Stimulated activated naive CD8-positive, alpha-beta T cell treated with anti-CD3 and anti-CD28 coated beads, Interleukin-15, amount 100 ng/mL, for 72 hours (primary cell): ENCODE data around the gene GJB3.
"Not testable (repeated sequence)": the region's sequence is repeated elsewhere in the genome, so short reads cannot be mapped to it uniquely, and the experiment has no call there.

Experiments
- ATAC-seq: fragments of 150-1000 bp; cut with Tn5 transposase; 2 replicates; pipeline ENCODE4 v1.10.0; 2021; ENCODE audit warnings: mild to moderate bottlenecking, moderate library complexity
- DNase-seq, 2 donors: peaks; one replicate each; pipeline ENCODE4 v3.0.0; 2021 to 2022
- H3K27ac Mint-ChIP-seq, 2 donors: one replicate each; pipeline ENCODE4 v1.8.0; 2022; ENCODE audit warnings: mild to moderate bottlenecking in 2 of 2, mixed read lengths in 2 of 2, moderate library complexity in 2 of 2
- H3K27me3 Mint-ChIP-seq: one replicate; pipeline ENCODE4 v1.8.0; 2022; ENCODE audit warnings: mixed read lengths
- H3K4me1 Mint-ChIP-seq: one replicate; pipeline ENCODE4 v1.8.0; 2022; ENCODE audit warnings: mild to moderate bottlenecking, mixed read lengths
- H3K4me3 Mint-ChIP-seq, 2 donors: one replicate each; pipeline ENCODE4 v1.8.0; 2022; ENCODE audit warnings: mild to moderate bottlenecking in 2 of 2, mixed read lengths in 2 of 2, moderate library complexity in 1 of 2
- H3K9me3 Mint-ChIP-seq, 2 donors: one replicate each; pipeline ENCODE4 v1.8.0; 2022; ENCODE audit warnings: mixed read lengths in 2 of 2

Gene GJB3

DNA sequence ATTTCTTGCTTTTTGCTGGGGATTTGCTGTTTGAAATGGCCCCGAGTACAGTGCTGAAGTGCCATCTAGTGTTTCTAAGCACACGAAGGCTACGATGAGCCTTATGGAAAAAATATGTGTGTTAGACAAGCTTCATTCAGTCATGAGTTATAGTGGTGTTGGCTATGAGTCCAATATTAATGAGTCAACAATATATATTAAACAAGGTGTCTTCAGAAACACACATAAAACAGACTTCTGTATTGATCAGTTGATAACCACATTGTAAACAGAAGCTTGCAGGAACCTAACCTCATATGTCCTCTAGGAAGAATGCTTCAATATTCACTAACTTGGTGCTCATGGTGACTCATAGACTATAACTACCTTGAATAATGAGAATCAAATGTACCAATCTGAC, 27.9 kb upstream of the GJB3 start:
- no peak overlapping the region for H3K27ac Mint-ChIP-seq
- peaks cover 9% of the 10 kb centered on the region for H3K27me3 Mint-ChIP-seq
- ATAC-seq (no peak), DNase-seq (no peak)
- H3K4me1 Mint-ChIP-seq: no peaks in the 10 kb centered on the region
- H3K9me3 Mint-ChIP-seq: no peaks in the 10 kb centered on the region
- H3K4me3 Mint-ChIP-seq: no peak overlapping the region

DNA sequence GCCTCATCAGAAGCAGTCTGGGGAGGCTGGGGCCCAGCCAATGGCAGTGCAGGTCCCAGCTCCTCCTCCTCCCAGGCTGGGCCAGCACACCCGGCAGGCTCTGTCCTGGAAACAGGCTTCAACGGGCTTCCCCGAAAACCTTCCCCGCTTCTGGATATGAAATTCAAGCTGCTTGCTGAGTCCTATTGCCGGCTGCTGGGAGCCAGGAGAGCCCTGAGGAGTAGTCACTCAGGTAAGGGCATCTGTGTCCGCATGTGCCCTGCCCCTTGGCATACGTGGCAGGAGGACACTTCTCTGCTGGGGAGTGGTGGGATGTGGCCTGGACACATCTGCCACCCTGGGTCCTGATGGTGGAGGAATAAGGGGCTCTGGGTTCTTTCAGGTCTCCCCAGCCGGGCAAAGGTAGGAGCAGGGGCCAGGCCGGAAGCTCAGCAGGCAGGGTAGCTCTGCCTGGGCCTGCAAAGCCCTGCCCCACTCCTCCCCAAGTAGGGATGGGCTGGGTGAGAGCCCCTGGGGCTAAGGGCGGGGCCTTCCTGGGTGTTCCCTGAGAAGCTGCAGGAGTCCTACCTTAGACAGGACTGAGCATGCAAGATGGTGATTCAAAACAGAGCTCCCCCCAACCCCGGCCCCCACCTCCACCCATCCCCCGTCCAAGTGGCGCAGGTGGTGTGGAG, 25.9 kb upstream of the GJB3 start, which contains the start of gene GJB5:
Gene GJB5 (plus strand): TSS at position 84 of the 674 bp plus-strand sequence. CDS start 2,284 bp downstream, outside the sequence.
- Mint-ChIP-seq H3K4me1 (no peaks in the 10 kb centered on the region), H3K27ac (peak within 1 kb of the TSS in 1 of 2 donors; percentile 49), H3K27me3 (peaks cover 10% of the 10 kb centered on the region), H3K9me3 (no peaks in the 10 kb centered on the region), H3K4me3 (no peak within 1 kb of the TSS)
- ATAC-seq (no peak), DNase-seq (no peak)

DNA sequence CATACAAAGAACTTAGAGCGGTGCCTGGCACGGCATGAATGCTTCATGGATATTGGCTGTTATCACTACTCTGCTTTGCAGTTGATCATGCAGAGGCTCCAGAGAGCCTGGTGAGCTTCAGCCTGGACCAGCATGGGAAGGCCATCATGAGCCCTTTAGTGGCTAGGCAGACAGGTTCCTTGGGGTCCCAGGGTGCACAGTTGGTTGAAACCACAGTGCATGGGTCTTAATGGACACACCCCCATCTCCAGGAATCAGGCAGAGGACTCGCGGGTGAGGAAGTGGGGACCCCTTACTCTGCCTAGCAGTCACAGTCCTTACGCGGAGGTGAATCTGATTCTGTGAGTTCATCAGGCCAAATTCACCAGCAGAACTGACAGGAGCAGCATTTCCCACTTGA, 25.1 kb upstream of the GJB3 start:
- H3K27me3 Mint-ChIP-seq: peaks cover 10% of the 10 kb centered on the region
- ATAC-seq (no peak), DNase-seq (no peak)
- peak overlapping the region in 1 of 2 donors; percentile 49 for H3K27ac Mint-ChIP-seq
- no peaks in the 10 kb centered on the region for H3K9me3 Mint-ChIP-seq
- H3K4me3 Mint-ChIP-seq: no peak overlapping the region
- H3K4me1 Mint-ChIP-seq: no peaks in the 10 kb centered on the region

DNA sequence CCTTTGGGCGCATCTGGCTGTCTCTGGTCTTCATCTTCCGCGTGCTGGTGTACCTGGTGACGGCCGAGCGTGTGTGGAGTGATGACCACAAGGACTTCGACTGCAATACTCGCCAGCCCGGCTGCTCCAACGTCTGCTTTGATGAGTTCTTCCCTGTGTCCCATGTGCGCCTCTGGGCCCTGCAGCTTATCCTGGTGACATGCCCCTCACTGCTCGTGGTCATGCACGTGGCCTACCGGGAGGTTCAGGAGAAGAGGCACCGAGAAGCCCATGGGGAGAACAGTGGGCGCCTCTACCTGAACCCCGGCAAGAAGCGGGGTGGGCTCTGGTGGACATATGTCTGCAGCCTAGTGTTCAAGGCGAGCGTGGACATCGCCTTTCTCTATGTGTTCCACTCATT, 23.6 kb upstream of the GJB3 start:
- Mint-ChIP-seq H3K4me3 (no peak overlapping the region), H3K27me3 (peaks cover 10% of the 10 kb centered on the region), H3K27ac (no peak overlapping the region), H3K9me3 (no peaks in the 10 kb centered on the region), H3K4me1 (no peaks in the 10 kb centered on the region)
- DNase-seq (no peak), ATAC-seq (no peak)

DNA sequence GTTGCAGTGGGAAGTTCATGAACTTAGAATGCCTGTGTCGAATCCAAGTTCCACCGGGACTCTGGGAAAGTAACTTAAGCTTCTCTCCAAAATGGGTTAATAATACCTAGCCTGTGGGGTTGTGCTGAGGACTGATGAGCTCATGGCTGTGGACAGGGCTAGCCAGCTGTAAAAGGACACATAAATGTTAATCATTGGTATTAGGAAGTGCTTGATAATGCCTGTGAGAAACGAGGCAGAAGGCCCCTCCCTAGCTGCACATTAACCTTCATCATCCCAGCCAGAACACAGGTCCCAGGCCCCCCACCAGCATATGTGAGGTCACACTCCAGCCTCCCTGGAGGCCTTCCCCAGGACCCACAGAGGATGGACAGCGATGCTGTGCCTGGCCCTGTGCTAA, 22.3 kb upstream of the GJB3 start:
- no peak overlapping the region for H3K4me3 Mint-ChIP-seq
- ATAC-seq (no peak), DNase-seq (no peak)
- H3K9me3 Mint-ChIP-seq: no peaks in the 10 kb centered on the region
- H3K27me3 Mint-ChIP-seq: peaks cover 20% of the 10 kb centered on the region
- H3K27ac Mint-ChIP-seq: no peak overlapping the region
- H3K4me1 Mint-ChIP-seq: no peaks in the 10 kb centered on the region

- Mint-ChIP-seq H3K4me3 (no peak within 1 kb of the TSS), H3K27ac (no peak within 1 kb of the TSS), H3K27me3 (peaks cover 20% of the 10 kb centered on the region), H3K9me3 (no peaks in the 10 kb centered on the region), H3K4me1 (no peaks in the 10 kb centered on the region)
- no peak for ATAC-seq
- no peak for DNase-seq
Observed at GRCh38 chr1:34759503-34760357, 21.3 kb upstream of the GJB3 start, which contains the start of gene GJB4. GJB4 (plus strand) TSS chr1:34759740; CDS start chr1:34761255, 1,515 bp downstream.

DNA sequence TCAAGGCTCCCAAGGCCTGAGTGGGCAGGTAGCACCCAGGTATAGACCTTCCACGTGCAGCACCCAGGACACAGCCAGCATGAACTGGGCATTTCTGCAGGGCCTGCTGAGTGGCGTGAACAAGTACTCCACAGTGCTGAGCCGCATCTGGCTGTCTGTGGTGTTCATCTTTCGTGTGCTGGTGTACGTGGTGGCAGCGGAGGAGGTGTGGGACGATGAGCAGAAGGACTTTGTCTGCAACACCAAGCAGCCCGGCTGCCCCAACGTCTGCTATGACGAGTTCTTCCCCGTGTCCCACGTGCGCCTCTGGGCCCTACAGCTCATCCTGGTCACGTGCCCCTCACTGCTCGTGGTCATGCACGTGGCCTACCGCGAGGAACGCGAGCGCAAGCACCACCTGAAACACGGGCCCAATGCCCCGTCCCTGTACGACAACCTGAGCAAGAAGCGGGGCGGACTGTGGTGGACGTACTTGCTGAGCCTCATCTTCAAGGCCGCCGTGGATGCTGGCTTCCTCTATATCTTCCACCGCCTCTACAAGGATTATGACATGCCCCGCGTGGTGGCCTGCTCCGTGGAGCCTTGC, 19.7 kb upstream of the GJB3 start:
- ATAC-seq: no peak
- Mint-ChIP-seq H3K4me1 (no peaks in the 10 kb centered on the region), H3K27me3 (peaks cover 20% of the 10 kb centered on the region), H3K9me3 (no peaks in the 10 kb centered on the region), H3K4me3 (no peak overlapping the region), H3K27ac (no peak overlapping the region)
- no peak for DNase-seq

DNA sequence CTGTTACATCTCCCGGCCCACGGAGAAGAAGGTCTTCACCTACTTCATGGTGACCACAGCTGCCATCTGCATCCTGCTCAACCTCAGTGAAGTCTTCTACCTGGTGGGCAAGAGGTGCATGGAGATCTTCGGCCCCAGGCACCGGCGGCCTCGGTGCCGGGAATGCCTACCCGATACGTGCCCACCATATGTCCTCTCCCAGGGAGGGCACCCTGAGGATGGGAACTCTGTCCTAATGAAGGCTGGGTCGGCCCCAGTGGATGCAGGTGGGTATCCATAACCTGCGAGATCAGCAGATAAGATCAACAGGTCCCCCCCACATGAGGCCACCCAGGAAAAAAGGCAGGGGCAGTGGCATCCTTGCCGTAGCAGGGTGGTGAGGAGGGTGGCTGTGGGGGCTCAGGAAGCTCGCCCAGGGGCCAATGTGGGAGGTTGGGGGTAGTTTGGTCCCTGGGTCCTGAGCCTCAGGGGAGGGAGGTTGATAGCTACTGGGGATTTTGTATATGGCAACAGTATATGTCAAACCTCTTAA, 19.2 kb upstream of the GJB3 start:
- DNase-seq: no peak
- Mint-ChIP-seq H3K4me1 (no peaks in the 10 kb centered on the region), H3K27me3 (peaks cover 20% of the 10 kb centered on the region), H3K9me3 (no peaks in the 10 kb centered on the region), H3K4me3 (no peak overlapping the region), H3K27ac (no peak overlapping the region)
- no peak for ATAC-seq

GRCh38 chr1:34762474-34763141, 18.4 kb upstream of the GJB3 start:
- H3K27ac Mint-ChIP-seq: peak overlapping the region in 1 of 2 donors; percentile 0
- H3K9me3 Mint-ChIP-seq: no peaks in the 10 kb centered on the region
- H3K4me1 Mint-ChIP-seq: no peaks in the 10 kb centered on the region
- H3K4me3 Mint-ChIP-seq: no peak overlapping the region
- peaks cover 17% of the 10 kb centered on the region for H3K27me3 Mint-ChIP-seq
- no peak for ATAC-seq
- DNase-seq: no peak

- no peaks in the 10 kb centered on the region for H3K4me1 Mint-ChIP-seq
- DNase-seq: no peak
- peak overlapping the region; percentile 0 to 48 for H3K27ac Mint-ChIP-seq
- no peak for ATAC-seq
- H3K4me3 Mint-ChIP-seq: no peak overlapping the region
- peaks cover 11% of the 10 kb centered on the region for H3K27me3 Mint-ChIP-seq
- no peaks in the 10 kb centered on the region for H3K9me3 Mint-ChIP-seq
Observed at GRCh38 chr1:34763142-34763781, 17.8 kb upstream of the GJB3 start.

GRCh38 chr1:34768856-34769255, 12.2 kb upstream of the GJB3 start:
- no peak for ATAC-seq
- no peaks in the 10 kb centered on the region for H3K27me3 Mint-ChIP-seq
- H3K4me1 Mint-ChIP-seq: no peaks in the 10 kb centered on the region
- no peaks in the 10 kb centered on the region for H3K9me3 Mint-ChIP-seq
- H3K4me3 Mint-ChIP-seq: no peak overlapping the region
- DNase-seq: no peak
- no peak overlapping the region for H3K27ac Mint-ChIP-seq

- H3K27me3 Mint-ChIP-seq: no peaks in the 10 kb centered on the region
- H3K4me3 Mint-ChIP-seq: no peak overlapping the region
- no peak overlapping the region for H3K27ac Mint-ChIP-seq
- no peaks in the 10 kb centered on the region for H3K9me3 Mint-ChIP-seq
- DNase-seq: no peak
- H3K4me1 Mint-ChIP-seq: no peaks in the 10 kb centered on the region
- ATAC-seq: no peak
Observed at GRCh38 chr1:34770891-34771504, 10.0 kb upstream of the GJB3 start.

- no peaks in the 10 kb centered on the region for H3K9me3 Mint-ChIP-seq
- no peaks in the 10 kb centered on the region for H3K27me3 Mint-ChIP-seq
- H3K27ac Mint-ChIP-seq: no peak overlapping the region
- no peaks in the 10 kb centered on the region for H3K4me1 Mint-ChIP-seq
- H3K4me3 Mint-ChIP-seq: no peak overlapping the region
- ATAC-seq (no peak), DNase-seq (no peak)
Observed at GRCh38 chr1:34771573-34772371, 9.2 kb upstream of the GJB3 start.

DNA sequence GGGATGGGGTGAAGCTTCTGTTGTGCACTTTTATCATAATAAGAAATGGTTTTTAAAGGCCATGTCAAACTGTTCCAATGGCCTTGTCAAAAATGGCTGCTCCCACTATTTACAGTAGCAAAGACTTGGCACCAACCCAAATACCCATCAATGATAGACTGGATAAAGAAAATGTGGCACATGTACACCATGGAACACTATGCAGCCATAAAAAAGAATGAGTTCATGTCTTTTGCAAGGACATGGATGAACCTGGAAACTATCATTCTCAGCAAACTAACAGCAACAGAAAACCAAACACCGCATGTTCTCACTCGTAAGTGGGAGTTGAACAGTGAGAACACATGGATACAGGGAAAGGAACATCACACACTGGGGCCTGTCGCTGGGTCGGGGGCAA, 7.9 kb upstream of the GJB3 start:
- DNase-seq, H3K27ac Mint-ChIP-seq, ATAC-seq, H3K9me3 Mint-ChIP-seq, H3K4me3 Mint-ChIP-seq, H3K4me1 Mint-ChIP-seq: not testable (repeated sequence)
- H3K27me3 Mint-ChIP-seq: peaks cover 11% of the 10 kb centered on the region
